Gastroesophageal sphincter (tissue), 3 donors: Measurements from ENCODE around the gene SHTN1.

ENCODE experiments used
- POLR2A ChIP-seq, 2 donors: fragments of 450-650 bp; IDR thresholded peaks; one replicate each; pipeline ENCODE4 v1.6.1; 2017; ENCODE audit warnings: antibody characterized with exemption in 2 of 2, mild to moderate bottlenecking in 2 of 2, moderate library complexity in 1 of 2
- POLR2AphosphoS5 ChIP-seq: sonication (generic); formaldehyde crosslinking; IDR thresholded peaks from one replicate; pipeline ENCODE4 v1.6.1; 2017; ENCODE audit warnings: antibody characterized with exemption
- TF ChIP-seq, protein P1 (sequence below), 4 experiments: fragments of 200-600 bp in 2 of 4; fragments of 450-650 bp in 2 of 4; sonication (generic) in 1 of 4; IDR thresholded peaks; one replicate each; pipeline ENCODE4 v1.5.1; 2017 to 2019; ENCODE audit warnings: antibody characterized with exemption in 4 of 4, mild to moderate bottlenecking in 2 of 4, moderate library complexity in 2 of 4

DNA sequence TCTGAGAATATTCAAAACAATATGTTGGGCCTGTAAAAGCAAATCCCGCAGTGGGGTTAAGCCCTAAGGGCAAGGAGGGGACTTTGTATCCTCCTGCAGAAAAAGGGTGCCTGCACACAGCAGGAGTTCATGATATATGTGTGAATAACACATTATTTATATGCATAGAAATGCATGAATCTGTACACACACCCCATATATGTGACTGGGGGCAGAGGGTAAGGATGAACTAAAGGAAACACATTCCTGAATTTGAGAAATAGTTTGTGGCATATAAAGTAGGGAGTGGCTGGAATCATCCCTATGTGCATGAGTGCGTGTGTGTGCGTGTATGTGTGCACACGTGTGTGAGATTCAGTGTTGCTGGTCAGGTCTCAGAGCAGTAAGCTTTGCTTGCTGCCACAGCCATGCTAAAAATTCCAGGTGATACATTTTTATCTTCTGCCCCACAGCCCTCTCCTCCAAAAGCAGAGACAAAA, 136.8 kb downstream of the SHTN1 start:
- TF ChIP-seq, protein P1, sequence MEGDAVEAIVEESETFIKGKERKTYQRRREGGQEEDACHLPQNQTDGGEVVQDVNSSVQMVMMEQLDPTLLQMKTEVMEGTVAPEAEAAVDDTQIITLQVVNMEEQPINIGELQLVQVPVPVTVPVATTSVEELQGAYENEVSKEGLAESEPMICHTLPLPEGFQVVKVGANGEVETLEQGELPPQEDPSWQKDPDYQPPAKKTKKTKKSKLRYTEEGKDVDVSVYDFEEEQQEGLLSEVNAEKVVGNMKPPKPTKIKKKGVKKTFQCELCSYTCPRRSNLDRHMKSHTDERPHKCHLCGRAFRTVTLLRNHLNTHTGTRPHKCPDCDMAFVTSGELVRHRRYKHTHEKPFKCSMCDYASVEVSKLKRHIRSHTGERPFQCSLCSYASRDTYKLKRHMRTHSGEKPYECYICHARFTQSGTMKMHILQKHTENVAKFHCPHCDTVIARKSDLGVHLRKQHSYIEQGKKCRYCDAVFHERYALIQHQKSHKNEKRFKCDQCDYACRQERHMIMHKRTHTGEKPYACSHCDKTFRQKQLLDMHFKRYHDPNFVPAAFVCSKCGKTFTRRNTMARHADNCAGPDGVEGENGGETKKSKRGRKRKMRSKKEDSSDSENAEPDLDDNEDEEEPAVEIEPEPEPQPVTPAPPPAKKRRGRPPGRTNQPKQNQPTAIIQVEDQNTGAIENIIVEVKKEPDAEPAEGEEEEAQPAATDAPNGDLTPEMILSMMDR (IDR thresholded peaks at IDR 0.05): no peak
- TF ChIP-seq POLR2A (IDR thresholded peaks at IDR 0.05) (no peak), POLR2AphosphoS5 (no peak)
